GM12874 (cell line): ENCODE measurements around the gene GTF2H2C.

ENCODE experiments used
- TF ChIP-seq, protein P1 (sequence below): IDR thresholded peaks from 2 replicates; pipeline ENCODE4 v1.5.1; 2011; ENCODE audit warnings: low read depth, mild to moderate bottlenecking, control low read depth, low read length, moderate library complexity; ENCODE audit not compliant: insufficient read depth

The GTF2H2C gene

DNA sequence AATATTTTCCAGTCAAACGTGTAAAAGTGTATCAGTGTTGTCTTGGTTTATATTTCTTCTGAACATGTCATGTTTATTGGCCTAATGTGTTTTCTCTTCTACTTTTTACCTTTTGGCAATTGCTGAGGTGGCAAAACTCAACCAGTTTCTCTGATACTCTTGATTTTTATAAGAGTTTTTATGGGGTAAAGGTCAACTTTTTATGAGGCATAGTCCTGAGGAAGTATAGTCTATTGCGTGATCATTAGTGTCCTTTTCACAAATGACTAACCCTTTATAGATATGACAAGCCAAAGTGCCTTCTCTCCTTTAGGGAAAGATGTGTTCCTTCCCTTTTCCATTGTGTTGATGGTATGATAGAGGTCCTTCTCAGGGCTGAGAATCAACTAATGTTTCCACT is 34.5 kb upstream of the GTF2H2C start:
- TF ChIP-seq, protein P1, sequence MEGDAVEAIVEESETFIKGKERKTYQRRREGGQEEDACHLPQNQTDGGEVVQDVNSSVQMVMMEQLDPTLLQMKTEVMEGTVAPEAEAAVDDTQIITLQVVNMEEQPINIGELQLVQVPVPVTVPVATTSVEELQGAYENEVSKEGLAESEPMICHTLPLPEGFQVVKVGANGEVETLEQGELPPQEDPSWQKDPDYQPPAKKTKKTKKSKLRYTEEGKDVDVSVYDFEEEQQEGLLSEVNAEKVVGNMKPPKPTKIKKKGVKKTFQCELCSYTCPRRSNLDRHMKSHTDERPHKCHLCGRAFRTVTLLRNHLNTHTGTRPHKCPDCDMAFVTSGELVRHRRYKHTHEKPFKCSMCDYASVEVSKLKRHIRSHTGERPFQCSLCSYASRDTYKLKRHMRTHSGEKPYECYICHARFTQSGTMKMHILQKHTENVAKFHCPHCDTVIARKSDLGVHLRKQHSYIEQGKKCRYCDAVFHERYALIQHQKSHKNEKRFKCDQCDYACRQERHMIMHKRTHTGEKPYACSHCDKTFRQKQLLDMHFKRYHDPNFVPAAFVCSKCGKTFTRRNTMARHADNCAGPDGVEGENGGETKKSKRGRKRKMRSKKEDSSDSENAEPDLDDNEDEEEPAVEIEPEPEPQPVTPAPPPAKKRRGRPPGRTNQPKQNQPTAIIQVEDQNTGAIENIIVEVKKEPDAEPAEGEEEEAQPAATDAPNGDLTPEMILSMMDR = no peak

DNA sequence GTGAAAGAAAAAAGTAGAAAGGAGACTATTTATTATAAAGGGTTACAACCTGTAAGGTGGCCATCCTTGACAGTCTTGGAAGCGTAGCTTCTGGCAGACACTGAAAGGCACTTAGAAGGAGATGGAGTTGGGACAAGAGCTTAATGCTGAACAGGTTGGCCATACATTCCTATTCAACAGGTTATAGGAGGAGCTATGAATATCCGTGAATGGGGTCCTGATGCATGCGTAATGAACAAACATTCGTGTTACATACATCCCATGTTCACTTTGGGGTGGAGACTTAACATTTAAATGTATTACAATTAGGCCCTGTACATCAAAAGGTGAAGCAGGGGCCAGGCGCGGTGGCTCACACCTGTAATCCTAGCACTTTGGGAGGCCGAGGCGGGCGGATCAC is 33.3 kb upstream of the GTF2H2C start:
- TF ChIP-seq, protein P1 = no peak

DNA sequence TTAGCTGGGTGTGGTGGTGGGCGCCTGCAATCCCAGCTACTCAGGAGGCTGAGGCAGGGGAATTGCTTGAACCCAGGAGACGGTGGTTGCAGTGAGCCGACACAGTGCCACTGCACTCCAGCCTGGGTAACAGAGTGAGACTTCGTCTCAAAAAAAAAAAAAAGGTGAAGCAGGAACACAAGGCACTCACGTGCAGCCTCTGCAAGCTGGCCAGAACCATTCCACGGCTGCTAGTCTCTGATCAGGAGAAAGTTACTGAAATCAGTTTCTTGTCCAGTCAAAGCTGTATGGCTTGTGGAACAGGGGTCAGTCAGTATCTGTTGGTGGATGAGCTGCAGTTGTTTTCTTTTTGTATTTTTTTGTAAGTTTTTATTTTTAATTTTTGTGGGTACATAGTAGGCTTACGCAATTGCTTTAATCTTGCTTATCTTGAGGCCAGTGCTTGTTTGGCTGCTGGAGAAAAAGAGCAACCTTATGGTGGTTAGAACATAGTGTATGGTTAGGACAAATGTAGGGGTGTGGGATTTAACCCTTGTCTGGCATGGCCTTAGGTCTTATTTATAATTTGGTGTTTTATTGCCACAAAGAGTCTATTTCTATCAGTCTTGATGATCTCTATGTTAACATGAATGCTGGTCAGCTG is 32.7 kb upstream of the GTF2H2C start:
- TF ChIP-seq, protein P1 = no peak

DNA sequence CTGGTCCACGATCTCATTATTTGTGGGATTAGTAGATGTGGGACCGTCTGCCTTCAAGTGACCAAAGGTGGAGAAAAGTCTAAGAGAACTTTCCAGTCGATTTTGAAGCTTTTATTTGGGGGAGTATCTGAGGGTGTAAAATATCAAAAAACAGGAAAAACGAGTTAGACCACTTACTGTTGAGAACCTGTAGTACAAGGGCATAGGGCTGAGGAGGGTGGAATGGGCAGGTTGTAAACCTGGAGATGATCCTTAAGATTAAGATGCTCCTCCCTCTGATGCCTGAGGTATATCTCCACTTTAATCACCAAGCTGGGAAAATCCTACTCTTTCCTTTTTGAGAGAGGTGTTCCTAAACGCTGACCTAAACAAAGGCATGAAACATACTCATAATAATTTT is 32.0 kb upstream of the GTF2H2C start:
- TF ChIP-seq, protein P1 = no peak

DNA sequence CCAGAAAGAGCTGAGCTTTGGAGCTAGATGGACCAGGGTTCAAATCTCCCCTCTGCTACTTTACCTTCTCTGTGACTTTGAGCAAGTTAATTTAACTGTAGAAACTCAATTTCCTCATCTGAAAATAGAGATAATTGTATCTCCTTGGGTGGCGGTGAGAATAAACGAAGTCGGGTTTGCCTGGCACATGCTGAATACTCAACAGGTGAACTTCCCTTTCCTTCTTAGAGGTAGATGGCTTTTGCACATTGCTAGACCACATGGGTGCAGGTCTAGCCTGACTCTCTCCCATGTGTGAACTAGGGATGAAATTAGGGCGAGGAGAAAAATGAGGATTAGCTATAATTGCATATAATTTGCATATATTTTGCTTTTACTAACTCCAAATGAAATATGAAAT is 31.4 kb upstream of the GTF2H2C start:
- TF ChIP-seq, protein P1 = no peak

DNA sequence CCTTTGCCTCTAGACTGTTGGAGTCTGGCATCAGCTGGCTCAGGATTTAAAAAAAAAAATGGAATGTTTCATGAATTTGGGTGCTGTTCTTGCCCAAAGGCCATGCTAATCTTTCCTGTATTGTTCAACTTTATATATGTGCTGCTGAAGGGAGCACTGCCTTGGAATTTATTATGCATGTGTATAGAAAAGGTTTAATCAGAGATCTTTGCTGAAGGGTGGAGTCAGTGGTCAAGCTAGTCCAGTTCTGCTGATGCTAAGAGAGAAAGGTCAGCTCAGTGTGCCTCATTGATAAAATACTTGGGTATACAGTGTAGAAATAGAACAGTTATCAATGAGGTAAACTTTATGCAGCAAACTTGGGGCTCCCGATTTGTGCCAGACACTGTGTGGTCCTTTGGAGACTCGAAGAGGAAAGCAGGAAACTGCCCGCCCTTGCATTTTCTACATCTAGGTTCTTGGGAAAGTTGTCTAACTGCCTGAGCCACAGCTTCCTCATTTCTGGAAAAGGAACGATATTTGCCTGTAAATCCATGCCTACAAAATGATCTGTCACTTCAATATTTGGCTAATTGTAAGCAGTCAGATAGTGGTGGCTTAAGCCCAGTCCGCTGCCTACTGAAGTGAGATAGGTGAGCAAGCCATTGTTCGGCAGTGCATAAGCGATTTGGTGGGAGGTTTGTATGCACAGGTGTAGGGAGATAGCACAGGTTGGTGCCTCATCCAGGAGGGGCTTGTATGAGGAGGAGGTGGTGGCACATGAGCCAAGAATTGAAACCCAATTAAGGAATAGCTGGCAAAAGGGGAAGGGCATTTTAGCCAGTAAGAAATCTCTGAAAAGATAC is 29.2 kb upstream of the GTF2H2C start:
- TF ChIP-seq, protein P1 = no peak

DNA sequence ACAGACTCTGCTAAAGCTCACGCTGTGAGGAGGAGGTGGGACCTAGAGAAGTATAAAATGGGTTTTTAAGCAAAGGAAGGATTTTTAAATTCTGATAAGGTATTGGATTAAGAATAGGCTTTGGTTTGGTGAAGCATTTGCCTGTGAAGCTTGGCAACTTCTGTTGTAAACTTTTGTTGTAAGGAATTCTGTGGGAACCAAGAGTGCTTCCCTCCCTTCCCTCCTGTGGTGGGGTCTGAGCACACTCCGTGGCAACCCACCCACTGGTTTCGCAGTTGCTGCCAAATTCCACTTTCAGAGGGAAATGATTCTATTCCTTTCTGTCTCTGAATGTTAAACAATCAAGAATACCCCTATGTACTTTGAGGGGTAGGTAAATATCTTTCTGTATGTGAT is 28.6 kb upstream of the GTF2H2C start:
- TF ChIP-seq, protein P1 = no peak
